ENCODE data around the gene LY6G6D. TPM values are rescaled to one million over a fixed set of nuclear protein-coding genes. Genes with fewer than 3 reads are reported as not detected.

LY6G6D gene
- total and polyA plus RNA-seq, 2 donors (not counting 1 experiment from before 2014, with no cell fraction given): not detected

- no peak for DNase-seq (ENCODE audit: low read depth in 2 of 2)
- H3K27ac ChIP-seq (ENCODE audit: insufficient read depth, low read length): peak overlapping the region; percentile 87
Measured at GRCh38 chr6:31666337-31666965, 48.7 kb upstream of the LY6G6D start.

GRCh38 chr6:31669676-31670075 is 45.5 kb upstream of the LY6G6D start, which contains the start of gene LY6G5B:
Gene LY6G5B, plus strand, starts transcription at chr6:31669976. Its CDS starts 975 bp downstream, at chr6:31670951.
- Histone ChIP-seq H2AFZ (ENCODE audit: low read length) (no peak within 1 kb of the TSS), H3K4me3 (replicated peaks in 1 of 4; ENCODE audit: control extremely low read depth in 1 of 4, insufficient read depth in 1 of 4, low read depth in 3 of 4, low read length in 4 of 4) (no peak within 1 kb of the TSS), H3K4me2 (ENCODE audit: extremely low read depth, insufficient read depth, low read length) (no peak within 1 kb of the TSS), H3K79me2 (ENCODE audit: control insufficient read depth, insufficient read depth, low read length) (peaks cover 34% of the 10 kb centered on the region), H3K27ac (ENCODE audit: insufficient read depth, low read length) (peak within 1 kb of the TSS; percentile 53), H3K36me3 (ENCODE audit: control insufficient read depth, insufficient read depth, low read length) (peaks cover 33% of the 10 kb centered on the region), H3K4me1 (ENCODE audit: control insufficient read depth, extremely low read depth, insufficient read depth, low read length) (peaks cover 10% of the 10 kb centered on the region), H3K27me3 (ENCODE audit: control insufficient read depth, insufficient read depth, low read length) (no peaks in the 10 kb centered on the region), H3K9me3 (ENCODE audit: control insufficient read depth, insufficient read depth, low read depth, low read length) (no peaks in the 10 kb centered on the region), H3K9ac (ENCODE audit: insufficient read depth, low read length) (no peak within 1 kb of the TSS), H4K20me1 (ENCODE audit: control insufficient read depth, extremely low read depth, insufficient read depth, low read length) (no peaks in the 10 kb centered on the region)
- no peak for DNase-seq (ENCODE audit: low read depth in 2 of 2)
- no peak for TF ChIP-seq CTCF (conservative IDR thresholded peaks at IDR 0.05 in 1 of 2, IDR thresholded peaks at IDR 0.05 in 1 of 2; ENCODE audit: low read depth in 1 of 2, low read length in 2 of 2)
- TF ChIP-seq EZH2 (IDR thresholded peaks at IDR 0.05; ENCODE audit: low read length, missing control alignments): no peak

More at GRCh38 chr6:31666337-31666965, 48.7 kb upstream of the LY6G6D start:
- Histone ChIP-seq H3K4me3 (replicated peaks in 1 of 4; ENCODE audit: control extremely low read depth in 1 of 4, insufficient read depth in 1 of 4, low read depth in 3 of 4, low read length in 4 of 4) (peak overlapping the region; percentile 82 to 94 (median 86)), H4K20me1 (ENCODE audit: control insufficient read depth, extremely low read depth, insufficient read depth, low read length) (no peaks in the 10 kb centered on the region), H2AFZ (ENCODE audit: low read length) (no peak overlapping the region), H3K4me1 (ENCODE audit: control insufficient read depth, extremely low read depth, insufficient read depth, low read length) (peaks cover 19% of the 10 kb centered on the region), H3K79me2 (ENCODE audit: control insufficient read depth, insufficient read depth, low read length) (peaks cover 46% of the 10 kb centered on the region), H3K27me3 (ENCODE audit: control insufficient read depth, insufficient read depth, low read length) (no peaks in the 10 kb centered on the region), H3K4me2 (ENCODE audit: extremely low read depth, insufficient read depth, low read length) (peak overlapping the region; percentile 93), H3K9ac (ENCODE audit: insufficient read depth, low read length) (peak overlapping the region; percentile 94), H3K36me3 (ENCODE audit: control insufficient read depth, insufficient read depth, low read length) (peaks cover 27% of the 10 kb centered on the region), H3K9me3 (ENCODE audit: control insufficient read depth, insufficient read depth, low read depth, low read length) (no peaks in the 10 kb centered on the region)
- no peak for TF ChIP-seq EZH2 (IDR thresholded peaks at IDR 0.05; ENCODE audit: low read length, missing control alignments)
- TF ChIP-seq CTCF (conservative IDR thresholded peaks at IDR 0.05 in 1 of 2, IDR thresholded peaks at IDR 0.05 in 1 of 2; ENCODE audit: low read depth in 1 of 2, low read length in 2 of 2): no peak

GRCh38 chr6:31676322-31676903 is 38.7 kb upstream of the LY6G6D start:
- DNase-seq (ENCODE audit: low read depth in 2 of 2): no peak
- H3K9ac ChIP-seq (ENCODE audit: insufficient read depth, low read length): no peak overlapping the region
- H3K4me2 ChIP-seq (ENCODE audit: extremely low read depth, insufficient read depth, low read length): no peak overlapping the region
- H3K27ac ChIP-seq (ENCODE audit: insufficient read depth, low read length): no peak overlapping the region
- H3K27me3 ChIP-seq (ENCODE audit: control insufficient read depth, insufficient read depth, low read length): no peaks in the 10 kb centered on the region
- no peaks in the 10 kb centered on the region for H4K20me1 ChIP-seq (ENCODE audit: control insufficient read depth, extremely low read depth, insufficient read depth, low read length)
- no peak for TF ChIP-seq CTCF (conservative IDR thresholded peaks at IDR 0.05 in 1 of 2, IDR thresholded peaks at IDR 0.05 in 1 of 2; ENCODE audit: low read depth in 1 of 2, low read length in 2 of 2)
- TF ChIP-seq EZH2 (IDR thresholded peaks at IDR 0.05; ENCODE audit: low read length, missing control alignments): no peak
- peaks cover 9% of the 10 kb centered on the region for H3K36me3 ChIP-seq (ENCODE audit: control insufficient read depth, insufficient read depth, low read length)
- H3K79me2 ChIP-seq (ENCODE audit: control insufficient read depth, insufficient read depth, low read length): no peaks in the 10 kb centered on the region
- H3K4me3 ChIP-seq (replicated peaks in 1 of 4; ENCODE audit: control extremely low read depth in 1 of 4, insufficient read depth in 1 of 4, low read depth in 3 of 4, low read length in 4 of 4): no peak overlapping the region
- no peak overlapping the region for H2AFZ ChIP-seq (ENCODE audit: low read length)
- no peaks in the 10 kb centered on the region for H3K9me3 ChIP-seq (ENCODE audit: control insufficient read depth, insufficient read depth, low read depth, low read length)
- peaks cover 9% of the 10 kb centered on the region for H3K4me1 ChIP-seq (ENCODE audit: control insufficient read depth, extremely low read depth, insufficient read depth, low read length)

Data from fibroblast of lung (primary cell).